SK-N-DZ (cell line): ENCODE measurements around the gene CNGA2. TPM values are rescaled to one million over a fixed set of nuclear protein-coding genes. Genes with fewer than 3 reads are reported as not detected.
"Not testable (repeated sequence)": the region's sequence is repeated elsewhere in the genome, so short reads cannot be mapped to it uniquely, and the experiment has no call there.

Source experiments
- DNase-seq: peaks from one replicate; pipeline ENCODE4 v3.0.0-alpha.2; 2015; ENCODE audit warnings: low spot score
- polyA plus RNA-seq, 2 experiments: library from polyadenylated mRNA; depleted of rRNA; stranded (reverse); fragments of >200 nt; gene quantifications; 2 replicates each; pipeline ENCODE4 v1.2.3, GENCODE V29; 2014

CNGA2 gene
- not detected in 2 replicates for polyA plus RNA-seq (2014; cell fraction: cytosol; rRNA removed)
- polyA plus RNA-seq (2014; cell fraction: nucleus; rRNA removed) = not detected in 2 replicates

GRCh38 chrX:151734446-151734845, at the start of gene CNGA2:
CNGA2 (plus strand) TSS chrX:151734746; CDS start chrX:151738484, 3,738 bp downstream.
- DNase-seq = no peak

GRCh38 chrX:151687635-151688034, 46.9 kb upstream of the CNGA2 start:
- no peak for DNase-seq

- DNase-seq = no peak
Observed at GRCh38 chrX:151688695-151689094, 45.9 kb upstream of the CNGA2 start.

- DNase-seq = no peak
Observed at GRCh38 chrX:151692825-151693224, 41.7 kb upstream of the CNGA2 start.

- no peak for DNase-seq
Observed at GRCh38 chrX:151694121-151694520, 40.4 kb upstream of the CNGA2 start.

GRCh38 chrX:151694661-151695582, 39.6 kb upstream of the CNGA2 start, which contains the start of gene PRRG3:
PRRG3 (plus strand) TSS chrX:151695458; CDS start chrX:151698815, 3,357 bp downstream.
- no peak for DNase-seq

- no peak for DNase-seq
Observed at GRCh38 chrX:151695583-151696340, 38.8 kb upstream of the CNGA2 start.

GRCh38 chrX:151697082-151697481, 37.5 kb upstream of the CNGA2 start:
- not testable (repeated sequence) for DNase-seq

GRCh38 chrX:151697522-151697921, 37.0 kb upstream of the CNGA2 start:
- no peak for DNase-seq

GRCh38 chrX:151698485-151698884, 36.1 kb upstream of the CNGA2 start:
- no peak for DNase-seq

GRCh38 chrX:151699746-151700145, 34.8 kb upstream of the CNGA2 start:
- DNase-seq = no peak

- no peak for DNase-seq
Observed at GRCh38 chrX:151700581-151700980, 34.0 kb upstream of the CNGA2 start.

- no peak for DNase-seq
Observed at GRCh38 chrX:151701071-151701470, 33.5 kb upstream of the CNGA2 start.

- DNase-seq = no peak
Observed at GRCh38 chrX:151701531-151701930, 33.0 kb upstream of the CNGA2 start.

- no peak for DNase-seq
Observed at GRCh38 chrX:151702026-151702714, 32.4 kb upstream of the CNGA2 start.

GRCh38 chrX:151702741-151703340, 31.7 kb upstream of the CNGA2 start:
- DNase-seq = no peak

GRCh38 chrX:151703487-151703886, 31.1 kb upstream of the CNGA2 start:
- DNase-seq = no peak

GRCh38 chrX:151704041-151704663, 30.4 kb upstream of the CNGA2 start:
- DNase-seq = no peak

- DNase-seq = no peak
Observed at GRCh38 chrX:151708821-151709220, 25.7 kb upstream of the CNGA2 start.

GRCh38 chrX:151710457-151710856, 24.1 kb upstream of the CNGA2 start:
- DNase-seq = no peak

GRCh38 chrX:151711154-151711553, 23.4 kb upstream of the CNGA2 start:
- no peak for DNase-seq
